ENCODE results near the gene KMT2C.

KMT2C gene

GRCh38 chr7:152342796-152343195, 93.0 kb downstream of the KMT2C start:
- no peak for TF ChIP-seq CTCF (IDR thresholded peaks at IDR 0.05)

- no peak for TF ChIP-seq CTCF (IDR thresholded peaks at IDR 0.05)
These were observed 93.9 kb downstream of the KMT2C start for GRCh38 chr7:152341914-152342236.

- TF ChIP-seq CTCF (IDR thresholded peaks at IDR 0.05): peak; percentile 56
These were observed 94.5 kb downstream of the KMT2C start for GRCh38 chr7:152341039-152341913.

GRCh38 chr7:152340161-152340560, 95.6 kb downstream of the KMT2C start:
- no peak for TF ChIP-seq CTCF (IDR thresholded peaks at IDR 0.05)

GRCh38 chr7:152338561-152338960, 97.2 kb downstream of the KMT2C start:
- TF ChIP-seq CTCF (IDR thresholded peaks at IDR 0.05): no peak

GRCh38 chr7:152336754-152337368, 98.9 kb downstream of the KMT2C start:
- peak; percentile 59; the same call in 1 of the 2 replicates for TF ChIP-seq CTCF (IDR thresholded peaks at IDR 0.05)

- no peak for TF ChIP-seq CTCF (IDR thresholded peaks at IDR 0.05)
These were observed 99.8 kb downstream of the KMT2C start for GRCh38 chr7:152335900-152336571.

All from LNCAP (cell line).